Cortex of kidney (tissue), 1 donor: ENCODE measurements around the gene HOXB9.

Experiments used
- DNase-seq: peaks from one replicate; lab custom pipeline; 2025; lab: John Stamatoyannopoulos, UW

The HOXB9 gene

DNA sequence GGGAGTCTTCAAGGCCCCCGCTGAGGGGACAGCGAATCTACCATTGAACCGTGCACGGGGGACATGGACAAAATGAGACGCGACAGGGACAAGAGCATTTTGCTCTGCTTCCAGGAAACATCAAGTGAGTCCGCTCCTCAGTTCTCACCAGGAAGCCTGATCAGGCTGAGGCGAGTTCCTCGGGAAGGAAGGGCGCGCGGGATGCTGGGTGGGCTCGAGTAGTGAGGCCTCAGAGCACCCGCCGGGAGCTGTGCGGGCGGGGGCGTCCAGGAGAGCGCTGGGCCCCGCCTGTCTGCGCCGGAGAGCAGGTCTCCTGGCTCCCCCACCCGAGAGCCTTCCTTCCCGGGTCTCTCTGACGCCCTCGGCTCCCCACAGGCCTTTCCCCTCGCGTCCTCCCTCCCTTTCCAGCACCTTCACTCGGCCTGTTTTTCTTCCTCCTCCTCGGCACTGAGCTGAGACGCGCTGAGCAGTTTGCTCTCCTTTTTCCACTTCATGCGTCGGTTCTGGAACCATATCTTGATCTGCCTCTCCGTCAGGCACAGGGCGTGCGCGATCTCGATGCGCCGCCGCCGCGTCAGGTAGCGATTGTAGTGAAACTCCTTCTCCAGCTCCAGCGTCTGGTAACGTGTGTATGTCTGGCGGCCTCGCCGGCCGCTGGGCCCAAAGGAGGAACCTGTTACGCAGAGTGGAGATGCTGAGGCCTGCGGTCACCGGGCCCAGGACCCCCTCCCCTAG, 30.0 kb downstream of the HOXB9 start:
- no peak for DNase-seq

GRCh38 chr17:48595278-48595999, 30.7 kb downstream of the HOXB9 start:
- DNase-seq, result no peak

GRCh38 chr17:48594538-48595277, 31.4 kb downstream of the HOXB9 start:
- no peak for DNase-seq

- no peak for DNase-seq
These were observed 32.2 kb downstream of the HOXB9 start for GRCh38 chr17:48593840-48594537.

DNA sequence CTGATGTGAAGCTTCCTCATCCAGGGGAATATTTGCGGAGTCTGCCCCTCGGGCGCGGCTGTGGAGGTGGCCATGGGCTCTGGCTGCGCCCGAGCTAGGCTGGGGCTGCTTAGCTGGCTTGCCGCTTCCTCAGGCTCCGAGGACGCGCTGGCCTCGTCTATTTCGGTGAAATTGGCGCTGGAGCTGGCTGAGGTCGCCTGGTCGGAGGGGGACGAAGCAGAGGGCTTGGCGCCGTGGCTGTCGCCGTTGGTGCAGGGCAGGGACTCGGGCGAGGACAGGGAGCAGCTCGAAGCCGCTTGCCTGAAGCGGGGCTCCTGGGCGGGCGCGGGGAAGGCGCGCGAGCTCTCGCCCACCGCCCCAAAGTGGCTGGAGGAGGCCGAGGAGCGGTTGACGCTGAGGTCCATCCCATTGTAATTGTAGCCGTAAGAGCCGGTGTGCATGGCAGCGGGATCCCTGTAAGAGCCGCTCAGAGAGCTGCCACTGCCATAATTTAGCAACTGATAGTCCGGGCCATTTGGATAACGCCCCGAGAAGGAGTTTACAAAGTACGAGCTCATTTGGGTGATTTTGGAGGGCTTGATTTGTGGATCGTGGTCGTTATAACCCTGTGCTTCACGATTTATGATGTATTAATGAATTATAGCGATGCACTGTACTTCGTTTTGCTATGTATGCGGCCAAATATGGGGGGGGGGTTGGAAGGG, 32.9 kb downstream of the HOXB9 start, which contains the start of gene HOXB5:
HOXB5 (minus strand) TSS at position 654 of the 704 bp plus-strand sequence; CDS start at position 557, 97 bp downstream.
- no peak for DNase-seq

GRCh38 chr17:48592577-48592976, 33.6 kb downstream of the HOXB9 start:
- DNase-seq, result no peak

DNA sequence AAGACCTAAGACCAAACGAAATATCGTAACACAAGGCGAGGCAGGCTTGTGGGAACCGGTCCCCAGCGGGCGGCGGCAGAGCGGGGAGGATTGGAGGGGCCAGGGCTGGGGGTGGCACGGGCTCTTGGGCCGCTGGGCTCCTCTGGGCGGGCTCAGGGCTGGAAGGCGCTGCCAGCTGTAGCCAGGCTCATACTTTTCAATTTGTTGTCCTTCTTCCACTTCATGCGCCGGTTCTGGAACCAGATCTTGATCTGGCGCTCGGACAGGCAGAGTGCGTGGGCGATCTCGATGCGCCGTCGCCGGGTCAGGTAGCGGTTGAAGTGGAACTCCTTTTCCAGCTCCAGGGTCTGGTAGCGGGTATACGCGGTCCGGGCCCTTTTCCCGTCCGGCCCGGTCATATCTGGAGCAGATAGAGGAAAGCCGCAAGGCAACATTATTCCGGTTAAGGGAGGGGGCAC, 34.1 kb downstream of the HOXB9 start:
- DNase-seq, result no peak

DNA sequence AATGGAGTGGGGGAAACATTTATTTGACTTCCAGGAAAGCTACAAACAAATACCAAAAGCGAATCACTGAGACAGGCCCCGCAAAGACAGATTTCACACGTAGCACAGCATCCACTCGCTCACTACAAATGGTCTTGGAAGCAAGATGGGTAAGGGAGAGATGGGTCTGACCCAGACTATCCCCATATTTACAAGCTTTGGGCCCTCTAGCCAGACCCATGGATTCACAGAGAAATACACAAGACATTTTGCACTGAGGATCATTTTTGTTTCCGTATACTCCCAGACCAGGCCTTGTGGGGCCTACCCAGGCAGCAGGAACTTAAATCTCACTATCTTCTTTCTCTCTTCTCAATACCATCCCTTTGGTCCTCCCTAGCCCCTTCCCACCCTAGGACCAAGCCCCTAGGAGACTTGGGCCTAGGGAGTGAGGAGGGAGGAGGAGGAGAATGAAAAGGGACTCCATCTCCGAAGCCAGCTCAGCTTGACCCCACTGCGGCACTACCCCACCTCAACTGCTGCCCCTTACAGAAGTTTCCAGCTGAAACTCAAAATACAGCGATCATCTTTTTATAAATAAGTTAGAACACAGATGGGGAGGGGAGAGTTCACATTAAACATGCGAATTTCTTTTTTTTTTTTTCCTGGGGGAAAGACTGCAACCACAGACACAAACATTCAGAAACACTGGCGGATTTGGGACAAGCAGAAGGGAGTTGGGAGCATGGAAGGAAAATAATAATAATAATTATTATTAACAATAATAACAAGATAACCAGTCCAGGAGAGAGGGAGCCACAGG, 34.7 kb downstream of the HOXB9 start:
- DNase-seq, result no peak

- no peak for DNase-seq
These were observed 35.5 kb downstream of the HOXB9 start for GRCh38 chr17:48590607-48591161.

- no peak for DNase-seq
These were observed 36.1 kb downstream of the HOXB9 start, which contains the start of gene HOXB3 for GRCh38 chr17:48589831-48590606. TSS of gene HOXB3 (minus strand) at chr17:48590241. CDS start at chr17:48552474, 37,767 bp downstream.

GRCh38 chr17:48589060-48589830, 36.9 kb downstream of the HOXB9 start:
- DNase-seq, result no peak

DNA sequence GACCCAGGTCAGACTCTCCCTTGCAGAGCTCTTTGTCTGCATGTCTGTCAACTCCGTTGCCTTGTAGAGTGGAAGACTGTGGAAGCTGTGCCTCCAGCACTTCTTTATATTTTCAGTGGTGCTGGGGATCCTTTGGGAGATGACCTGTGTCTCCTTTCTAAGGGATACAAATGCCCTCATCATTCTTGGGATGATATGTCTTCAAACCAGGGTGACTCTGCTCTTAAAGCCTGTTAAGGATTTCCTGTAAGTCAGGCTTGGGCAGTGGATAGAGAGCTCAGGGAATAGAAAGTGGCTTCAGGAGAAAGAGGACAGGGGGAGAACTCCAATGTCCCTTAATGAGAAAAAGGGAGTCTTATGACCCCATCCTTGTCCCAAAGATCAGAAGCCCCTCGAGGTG, 37.6 kb downstream of the HOXB9 start:
- DNase-seq, result no peak

DNA sequence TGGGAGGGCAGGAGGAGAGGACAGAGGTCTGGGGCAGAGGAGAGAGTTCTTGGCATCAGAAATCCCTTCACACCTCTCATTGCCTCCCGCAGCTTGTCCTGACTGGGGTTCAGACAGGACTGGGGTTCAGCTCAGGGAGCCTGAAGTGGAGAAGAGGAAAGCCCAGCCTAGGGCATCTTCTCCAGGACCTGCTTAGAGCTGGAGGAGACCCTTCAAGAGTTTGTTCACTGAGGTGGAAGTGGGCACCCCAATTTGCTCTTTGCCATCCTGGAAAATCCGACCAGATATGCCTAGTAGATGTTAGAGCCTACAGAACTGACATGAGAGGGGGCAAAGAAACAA, 38.1 kb downstream of the HOXB9 start:
- no peak for DNase-seq

- DNase-seq, result no peak
These were observed 38.7 kb downstream of the HOXB9 start for GRCh38 chr17:48587276-48588073.

DNA sequence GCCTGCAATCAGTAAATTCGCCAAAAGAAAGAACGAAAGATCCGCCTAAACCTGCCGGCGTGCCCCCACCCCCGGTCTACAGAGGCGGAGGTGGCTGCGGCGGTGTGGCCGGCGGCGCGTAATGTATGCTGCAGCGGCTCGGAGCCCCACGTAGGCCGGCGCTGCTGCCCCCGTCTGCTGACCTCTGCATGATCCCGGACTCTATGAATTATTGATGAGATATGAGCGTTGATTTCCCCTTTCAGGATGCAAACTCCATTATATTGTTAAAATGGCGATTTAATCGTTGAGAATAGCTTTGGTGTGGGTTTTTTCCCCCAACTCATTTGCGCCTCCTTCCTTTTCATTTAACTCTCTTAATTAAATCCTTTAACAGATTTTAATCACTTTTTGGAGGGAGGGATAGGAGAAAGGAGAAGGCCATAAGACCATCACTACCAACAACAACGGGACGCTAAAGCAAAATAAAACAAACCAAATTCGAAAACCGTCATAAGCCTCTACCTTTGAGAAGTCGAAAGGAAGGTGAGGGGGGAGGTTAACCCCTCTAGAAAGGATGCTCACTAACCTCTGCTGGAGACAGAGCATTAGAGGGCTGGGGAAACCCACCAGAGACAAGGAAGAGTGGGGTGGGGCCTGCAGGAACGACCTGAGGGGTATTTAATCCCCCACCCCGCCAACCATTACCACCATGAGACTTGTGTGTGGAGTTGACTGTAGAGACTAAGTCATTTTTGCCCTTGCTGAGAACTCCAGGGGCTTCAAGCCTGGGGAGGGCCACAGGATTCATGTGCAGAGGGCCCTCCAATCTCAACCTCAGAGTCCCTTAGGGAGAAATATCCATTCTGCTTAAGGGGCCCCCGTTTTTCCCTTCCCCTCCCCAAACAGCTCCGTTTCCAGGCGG, 39.6 kb downstream of the HOXB9 start:
- no peak for DNase-seq

DNA sequence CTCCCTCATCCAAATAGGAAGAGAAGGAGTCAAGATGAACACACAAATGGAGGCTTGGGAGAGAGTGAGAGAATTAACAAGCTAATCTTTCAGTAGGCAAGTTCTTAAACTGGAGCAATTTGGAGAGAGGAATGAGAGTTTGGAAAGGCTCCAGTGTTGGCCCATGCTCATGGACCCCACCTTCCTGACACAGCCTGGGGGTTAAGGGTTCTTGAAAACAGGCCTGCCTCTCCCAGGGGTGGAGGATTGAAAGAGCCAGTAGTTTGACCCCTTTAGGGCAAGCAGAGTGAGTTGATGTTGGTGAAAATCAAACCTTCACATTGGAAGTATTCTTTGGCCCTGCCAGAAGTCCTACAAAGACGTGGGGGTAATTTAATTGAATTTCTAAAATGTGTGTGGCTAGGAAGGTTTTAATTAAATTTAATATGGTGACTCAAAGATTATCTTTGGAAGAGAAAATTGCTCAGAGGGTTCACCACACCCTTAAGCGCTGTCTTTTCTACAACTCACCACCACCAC, 41.9 kb downstream of the HOXB9 start:
- DNase-seq, result no peak
